A549 (cell line): ENCODE measurements around the gene AGAP3. TPM values are rescaled to one million over a fixed set of nuclear protein-coding genes. Genes with fewer than 3 reads are reported as not detected.

ENCODE experiments used
- ATAC-seq, 2 experiments: fragments of 200-7000 bp in 1 of 2; fragments of >200 bp in 1 of 2; cut with Nextera tagmentation in 1 of 2; cut with Tn5 transposase in 1 of 2; 3 replicates each; pipeline versions ENCODE4 v1.8.0 to v1.9.1; 2018 to 2020; ENCODE audit warnings: mild to moderate bottlenecking in 1 of 2, moderate library complexity in 1 of 2
- CTCF ChIA-PET: fragments of 300-600 bp; sonication (Branson Sonifier 250); formaldehyde crosslinking; extraction: SDS; loops from one replicate; lab custom pipeline; 2021; ENCODE audit warnings: antibody characterized with exemption, inconsistent platforms; lab: Yijun Ruan, JAX
- POLR2A ChIA-PET: fragments of 350-600 bp; formaldehyde crosslinking; extraction: SDS; loops from one replicate; lab custom pipeline; 2021; ENCODE audit warnings: antibody characterized with exemption, inconsistent platforms; lab: Yijun Ruan, JAX
- DNase-seq, 2 experiments: peaks; one replicate each; pipeline versions ENCODE4 v3.0.0 to v3.0.0-alpha.2; 2011 to 2016; ENCODE audit warnings: low read depth in 1 of 2, low spot score in 1 of 2
- FAIRE-seq: peaks from 2 replicates; lab custom pipeline; 2011; peaks lifted over from hg19 to GRCh38; lab: Jason Lieb, UNC
- H3K27ac ChIP-seq, 2 experiments: fragments of >200 bp; sonication (Bioruptor Twin); formaldehyde crosslinking; 3 replicates each; pipeline ENCODE4 v1.5.1; 2016 to 2017
- H3K4me1 ChIP-seq: fragments of >200 bp; sonication (Bioruptor Twin); formaldehyde crosslinking; 3 replicates; pipeline ENCODE4 v1.6.1; 2016
- H3K4me2 ChIP-seq: fragments of >200 bp; sonication (Bioruptor Twin); formaldehyde crosslinking; 3 replicates; pipeline ENCODE4 v1.6.1; 2016
- H3K4me3 ChIP-seq: fragments of >200 bp; sonication (Bioruptor Twin); formaldehyde crosslinking; 3 replicates; pipeline ENCODE4 v1.5.1; 2016
- H3K9me3 ChIP-seq: fragments of >200 bp; sonication (Bioruptor Twin); formaldehyde crosslinking; 3 replicates; pipeline ENCODE4 v1.6.1; 2016
- ATOH8 ChIP-seq: fragments of 250-450 bp; sonication (Bioruptor Pico); IDR thresholded peaks from 2 replicates; pipeline ENCODE4 v1.5.0; 2020; ENCODE audit warnings: low read depth, mild to moderate bottlenecking, moderate library complexity
- CEBPB ChIP-seq, 2 experiments: fragments of >200 bp in 1 of 2; sonication (Bioruptor Twin) in 1 of 2; formaldehyde crosslinking in 1 of 2; IDR thresholded peaks; 2 replicates each; pipeline ENCODE4 v1.6.1; 2012 to 2016
- EP300 ChIP-seq, 2 experiments: fragments of >200 bp; sonication (Bioruptor Twin); formaldehyde crosslinking; IDR thresholded peaks; 2 replicates in 1 of 2; 3 replicates in 1 of 2; pipeline ENCODE4 v1.6.1; 2016 to 2017
- FOXS1 ChIP-seq: fragments of 250-450 bp; sonication (Bioruptor Pico); IDR thresholded peaks from 2 replicates; pipeline ENCODE4 v1.5.0; 2020; ENCODE audit warnings: mild to moderate bottlenecking, moderate library complexity
- GATA3 ChIP-seq: IDR thresholded peaks from 2 replicates; pipeline ENCODE4 v1.6.1; 2012; ENCODE audit warnings: borderline replicate concordance
- HMGXB4 ChIP-seq: fragments of 250-450 bp; sonication (Bioruptor Pico); IDR thresholded peaks from 2 replicates; pipeline ENCODE4 v1.5.0; 2021; ENCODE audit warnings: mild to moderate bottlenecking, moderate library complexity, borderline replicate concordance
- JUN ChIP-seq, 2 experiments: fragments of >200 bp; sonication (Bioruptor Twin); formaldehyde crosslinking; IDR thresholded peaks; 2 replicates in 1 of 2; 3 replicates in 1 of 2; pipeline ENCODE4 v1.6.1; 2016 to 2017
- KDM1A ChIP-seq: fragments of 200-600 bp; sonication (generic); IDR thresholded peaks from 2 replicates; pipeline ENCODE4 v1.6.1; 2016; ENCODE audit warnings: low read depth, mild to moderate bottlenecking
- KDM5A ChIP-seq: fragments of 200-600 bp; sonication (generic); IDR thresholded peaks from 2 replicates; pipeline ENCODE4 v1.6.1; 2016; ENCODE audit warnings: antibody characterized with exemption, mild to moderate bottlenecking
- MAFK ChIP-seq: fragments of 450-650 bp; IDR thresholded peaks from 2 replicates; pipeline ENCODE4 v1.6.1; 2014; ENCODE audit not compliant: partially characterized antibody
- NR3C1 ChIP-seq: fragments of >200 bp; sonication (Bioruptor Twin); formaldehyde crosslinking; IDR thresholded peaks from 3 replicates; pipeline ENCODE4 v1.6.1; 2017
- PBX3 ChIP-seq: IDR thresholded peaks from 2 replicates; pipeline ENCODE4 v1.6.1; 2012
- PHF8 ChIP-seq: fragments of 200-600 bp; sonication (generic); IDR thresholded peaks from 2 replicates; pipeline ENCODE4 v1.6.1; 2016; ENCODE audit warnings: low read depth, mild to moderate bottlenecking, antibody characterized with exemption, moderate library complexity, borderline replicate concordance
- RAD21 ChIP-seq, 2 experiments: fragments of >200 bp in 1 of 2; sonication (Bioruptor Twin) in 1 of 2; formaldehyde crosslinking in 1 of 2; IDR thresholded peaks in 1 of 2; conservative IDR thresholded peaks in 1 of 2; 2 replicates in 1 of 2; 3 replicates in 1 of 2; pipeline ENCODE4 v1.6.1; 2012 to 2018; ENCODE audit warnings: inconsistent platforms in 1 of 2
- RARB ChIP-seq: fragments of 250-450 bp; sonication (Bioruptor Pico); IDR thresholded peaks from 2 replicates; pipeline ENCODE4 v1.8.0; 2021; ENCODE audit warnings: mild to moderate bottlenecking, moderate library complexity
- RCOR1 ChIP-seq: fragments of 150-350 bp; IDR thresholded peaks from 2 replicates; pipeline ENCODE4 v1.6.1; 2014; ENCODE audit warnings: antibody characterized with exemption, low read length, low read depth
- RNF2 ChIP-seq: fragments of 200-600 bp; sonication (generic); IDR thresholded peaks from 2 replicates; pipeline ENCODE4 v1.6.1; 2016; ENCODE audit warnings: low read depth, mild to moderate bottlenecking, antibody characterized with exemption, moderate library complexity, borderline replicate concordance
- SMC3 ChIP-seq: fragments of >200 bp; sonication (Bioruptor Twin); formaldehyde crosslinking; IDR thresholded peaks from 3 replicates; pipeline ENCODE4 v1.6.1; 2018; ENCODE audit warnings: inconsistent platforms
- TP53 ChIP-seq: fragments of 250-450 bp; sonication (Bioruptor Pico); IDR thresholded peaks from 2 replicates; pipeline ENCODE4 v1.5.0; 2021; ENCODE audit warnings: mild to moderate bottlenecking, moderate library complexity
- ZC3H11A ChIP-seq: fragments of 450-650 bp; IDR thresholded peaks from 2 replicates; pipeline ENCODE4 v1.6.1; 2014; ENCODE audit warnings: antibody characterized with exemption, mild to moderate bottlenecking
- ZFP36 ChIP-seq: fragments of 450-650 bp; IDR thresholded peaks from 2 replicates; pipeline ENCODE4 v1.6.1; 2014; ENCODE audit warnings: borderline replicate concordance; ENCODE audit not compliant: partially characterized antibody
- ZSCAN20 ChIP-seq: fragments of 250-450 bp; sonication (Bioruptor Pico); IDR thresholded peaks from 2 replicates; pipeline ENCODE4 v1.8.0; 2022; ENCODE audit warnings: mild to moderate bottlenecking, moderate library complexity
- WGBS: methylation state at CpG from one replicate; pipeline ENCODE4 v1.1.6; 2017; ENCODE audit errors: missing lambda C conversion rate; 5-methylcytosine and 5-hydroxymethylcytosine counted together
- polyA plus RNA-seq, 4 experiments: library from polyadenylated mRNA; depleted of rRNA in 3 of 4; stranded (reverse); fragments of >200 nt; fragmentation: RNase III in 1 of 4; extraction: RNeasy Plus Mini Kit Qiagen cat#74134 plus additional on column Dnase treatment in 1 of 4; gene quantifications; 2 replicates in 3 of 4; 3 replicates in 1 of 4; pipeline ENCODE4 v1.2.3, GENCODE V29; 2011 to 2017
- TF ChIP-seq, protein P1 (sequence below): IDR thresholded peaks from 2 replicates; pipeline ENCODE4 v1.6.1; 2012
- TF ChIP-seq, protein P2 (sequence below): fragments of 150-350 bp; IDR thresholded peaks from 2 replicates; pipeline ENCODE4 v1.6.1; 2014; ENCODE audit warnings: low read depth, mild to moderate bottlenecking, low read length
- TF ChIP-seq, protein P3 (sequence below): fragments of >200 bp; sonication (Bioruptor Twin); formaldehyde crosslinking; IDR thresholded peaks from 3 replicates; pipeline ENCODE4 v1.5.1; 2016

AGAP3 gene
- polyA plus RNA-seq, 2 of the 4 experiments (the other 2 are of a cell fraction), result 33.8 to 45.9 TPM

DNA sequence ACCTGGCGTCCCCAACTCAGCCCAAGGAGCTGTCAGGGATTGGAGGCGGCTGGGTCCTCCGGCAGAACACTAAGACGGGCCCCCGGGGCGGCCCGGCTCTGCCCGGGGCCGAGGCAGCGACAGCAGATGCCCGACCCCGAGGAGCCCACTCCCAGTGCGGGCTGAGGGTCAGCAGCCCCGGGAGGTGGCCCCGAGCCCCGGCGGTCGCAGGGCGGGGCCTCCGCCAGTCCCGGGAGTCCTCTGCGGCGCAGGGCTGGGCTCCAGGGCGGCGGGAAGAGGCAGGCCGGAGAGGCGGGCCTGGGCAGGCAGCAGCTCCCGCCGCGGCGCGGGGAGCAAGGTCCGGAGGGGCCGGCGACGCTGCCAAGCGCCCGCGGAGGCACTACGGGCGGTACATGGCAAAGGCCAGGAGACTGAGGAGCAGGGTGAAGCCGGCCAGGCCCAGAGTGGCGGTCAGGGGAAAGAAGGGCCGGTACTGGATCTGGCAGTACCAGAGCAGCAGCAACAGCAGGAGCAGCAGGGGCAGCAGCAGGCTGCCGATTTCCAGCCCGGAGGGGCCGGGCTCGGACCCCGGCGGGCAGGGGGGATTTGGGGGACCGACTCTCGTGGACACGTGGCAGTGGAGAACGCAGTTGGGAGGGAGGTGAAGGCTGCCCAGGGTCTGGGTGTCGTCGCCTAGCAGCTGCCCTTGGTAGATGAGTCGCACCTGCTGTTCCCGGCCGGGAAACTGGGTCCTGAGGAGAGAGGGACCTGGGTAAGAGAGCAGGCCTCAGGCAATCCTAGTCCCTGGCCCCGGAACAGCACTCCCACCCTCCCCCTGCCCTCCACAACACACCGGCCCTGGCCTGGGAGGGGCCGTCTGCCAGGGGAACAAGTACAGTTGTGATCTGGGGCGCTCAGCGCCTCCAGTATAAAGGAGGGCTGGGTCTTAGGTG, 4.8 kb upstream of the AGAP3 start:
- DNase-seq (peak in 1 of 2 experiments; percentile 46), FAIRE-seq (no peak)
- Histone ChIP-seq H3K4me2 (peak overlapping the region; percentile 95), H3K4me1 (peaks cover 53% of the 10 kb centered on the region), H3K27ac (peak overlapping the region; percentile 98), H3K9me3 (no peaks in the 10 kb centered on the region)
- WGBS, result 19% methylated on average over 22 of the region's 64 CpGs
- POLR2A ChIA-PET, result interaction anchor here (0.6 to 1.4 kb wide), 7 partner anchors 14 to 42 kb away, joined by 3 to 14 read pairs (median 4); partner anchors contain the start of gene CDK5
- TF ChIP-seq RARB (no peak), SMC3 (no peak), ZFP36 (no peak), EP300 (IDR thresholded peaks at IDR 0.05) (no peak), TP53 (no peak), KDM5A (no peak), ZC3H11A (no peak), CEBPB (IDR thresholded peaks at IDR 0.05) (no peak), PHF8 (no peak), RNF2 (peak; percentile 93), RAD21 (conservative IDR thresholded peaks at IDR 0.05 in 1 of 2, IDR thresholded peaks at IDR 0.05 in 1 of 2) (no peak), PBX3 (0 out of 2 replicates have a peak, but pooled peaks have one; percentile 1)
- TF ChIP-seq, protein P1, sequence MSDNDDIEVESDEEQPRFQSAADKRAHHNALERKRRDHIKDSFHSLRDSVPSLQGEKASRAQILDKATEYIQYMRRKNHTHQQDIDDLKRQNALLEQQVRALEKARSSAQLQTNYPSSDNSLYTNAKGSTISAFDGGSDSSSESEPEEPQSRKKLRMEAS, result no peak; the same call in 1 of the 2 replicates
- TF ChIP-seq, all 56 proteins: peak for 2
- ATAC-seq, result peak; percentile 7 to 13; a peak in 5 of 6 replicates
- H3K4me3 ChIP-seq, result peak overlapping the region; percentile 93
- CTCF ChIA-PET, result interaction anchor here (1.1 to 27.1 kb wide), 4 partner anchors 13 to 46 kb away, joined by 3 to 412 read pairs (median 14); no protein-coding TSS in a partner anchor

DNA sequence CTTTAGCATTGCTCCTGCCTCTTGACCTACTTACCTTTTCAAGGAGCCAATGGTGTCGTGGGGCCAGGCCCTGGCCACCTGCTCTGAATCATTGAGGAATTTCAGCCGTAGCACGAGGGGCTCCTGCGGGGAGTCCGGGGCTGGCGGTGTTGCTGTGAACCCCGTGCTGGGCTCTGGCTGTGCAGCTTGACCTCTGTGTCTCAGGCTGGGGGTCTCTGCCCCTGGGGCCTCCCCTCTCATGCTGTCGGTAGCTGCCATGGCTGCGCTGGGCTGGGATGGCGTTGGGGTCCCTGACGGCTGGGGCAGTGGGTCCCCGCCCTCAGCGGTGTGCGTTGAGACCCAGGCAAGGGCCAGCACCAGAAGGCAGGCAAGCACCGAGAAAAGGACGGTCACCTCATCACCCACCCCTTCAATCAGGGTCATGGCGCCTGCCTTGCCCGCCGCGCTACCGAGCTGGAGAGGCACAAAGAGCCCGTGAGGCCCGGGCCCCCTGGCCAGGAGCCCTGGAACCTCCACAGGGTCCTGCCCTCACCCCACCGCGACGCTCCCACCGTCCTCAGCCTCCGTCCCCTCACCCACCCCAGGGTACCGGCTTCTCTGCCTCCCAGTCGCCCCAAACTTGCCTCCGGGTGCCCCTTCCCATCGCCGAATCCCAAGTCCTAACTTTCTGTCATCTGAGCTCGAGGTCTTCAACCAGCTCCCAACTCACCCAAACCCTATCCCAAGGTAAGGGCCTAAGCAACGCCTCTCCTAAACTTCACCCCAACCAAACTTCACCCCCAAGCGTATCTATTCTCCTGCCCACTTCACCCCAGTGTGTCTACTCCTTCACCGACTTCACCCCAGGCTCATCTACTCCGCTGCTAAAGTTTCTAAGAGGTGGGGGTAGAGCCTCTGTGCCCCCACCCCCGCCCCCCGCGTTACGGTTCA, 3.9 kb upstream of the AGAP3 start:
- no peak for DNase-seq
- ChIA-PET CTCF (interaction anchor here (0.8 to 27.1 kb wide), 4 partner anchors 14 to 42 kb away, joined by 3 to 412 read pairs (median 12); no protein-coding TSS in a partner anchor), POLR2A (interaction anchor here (0.9 kb wide), 1 partner anchor 20 kb away, joined by 4 read pairs; no protein-coding TSS in a partner anchor)
- peak overlapping the region; percentile 98 for H3K27ac ChIP-seq
- no peak for FAIRE-seq
- H3K4me3 ChIP-seq, result peak overlapping the region; percentile 93
- whole genome bisulfite sequencing, result 67% methylated on average over 29 of the region's 42 CpGs
- no peaks in the 10 kb centered on the region for H3K9me3 ChIP-seq
- peaks cover 47% of the 10 kb centered on the region for H3K4me1 ChIP-seq
- peak overlapping the region; percentile 95 for H3K4me2 ChIP-seq
- no peak for ATAC-seq
- no peak for TF ChIP-seq TP53
- no peak for TF ChIP-seq ATOH8
- no peak for TF ChIP-seq NR3C1
- TF ChIP-seq, protein P2, sequence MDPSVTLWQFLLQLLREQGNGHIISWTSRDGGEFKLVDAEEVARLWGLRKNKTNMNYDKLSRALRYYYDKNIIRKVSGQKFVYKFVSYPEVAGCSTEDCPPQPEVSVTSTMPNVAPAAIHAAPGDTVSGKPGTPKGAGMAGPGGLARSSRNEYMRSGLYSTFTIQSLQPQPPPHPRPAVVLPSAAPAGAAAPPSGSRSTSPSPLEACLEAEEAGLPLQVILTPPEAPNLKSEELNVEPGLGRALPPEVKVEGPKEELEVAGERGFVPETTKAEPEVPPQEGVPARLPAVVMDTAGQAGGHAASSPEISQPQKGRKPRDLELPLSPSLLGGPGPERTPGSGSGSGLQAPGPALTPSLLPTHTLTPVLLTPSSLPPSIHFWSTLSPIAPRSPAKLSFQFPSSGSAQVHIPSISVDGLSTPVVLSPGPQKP, result no peak
- no peak for TF ChIP-seq MAFK
- no peak for TF ChIP-seq RAD21 (conservative IDR thresholded peaks at IDR 0.05 in 1 of 2, IDR thresholded peaks at IDR 0.05 in 1 of 2)
- TF ChIP-seq, protein P3, sequence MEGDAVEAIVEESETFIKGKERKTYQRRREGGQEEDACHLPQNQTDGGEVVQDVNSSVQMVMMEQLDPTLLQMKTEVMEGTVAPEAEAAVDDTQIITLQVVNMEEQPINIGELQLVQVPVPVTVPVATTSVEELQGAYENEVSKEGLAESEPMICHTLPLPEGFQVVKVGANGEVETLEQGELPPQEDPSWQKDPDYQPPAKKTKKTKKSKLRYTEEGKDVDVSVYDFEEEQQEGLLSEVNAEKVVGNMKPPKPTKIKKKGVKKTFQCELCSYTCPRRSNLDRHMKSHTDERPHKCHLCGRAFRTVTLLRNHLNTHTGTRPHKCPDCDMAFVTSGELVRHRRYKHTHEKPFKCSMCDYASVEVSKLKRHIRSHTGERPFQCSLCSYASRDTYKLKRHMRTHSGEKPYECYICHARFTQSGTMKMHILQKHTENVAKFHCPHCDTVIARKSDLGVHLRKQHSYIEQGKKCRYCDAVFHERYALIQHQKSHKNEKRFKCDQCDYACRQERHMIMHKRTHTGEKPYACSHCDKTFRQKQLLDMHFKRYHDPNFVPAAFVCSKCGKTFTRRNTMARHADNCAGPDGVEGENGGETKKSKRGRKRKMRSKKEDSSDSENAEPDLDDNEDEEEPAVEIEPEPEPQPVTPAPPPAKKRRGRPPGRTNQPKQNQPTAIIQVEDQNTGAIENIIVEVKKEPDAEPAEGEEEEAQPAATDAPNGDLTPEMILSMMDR, result no peak
- no peak for TF ChIP-seq JUN (IDR thresholded peaks at IDR 0.05)
- TF ChIP-seq, protein P1, result no peak
- no peak for TF ChIP-seq PHF8
- no peak for TF ChIP-seq RCOR1
- TF ChIP-seq RNF2, result no peak
- no peak for TF ChIP-seq HMGXB4 (CRISPR knock-in tag)
- no peak for TF ChIP-seq FOXS1 (CRISPR knock-in tag)
- TF ChIP-seq KDM1A, result no peak
- TF ChIP-seq ZSCAN20 (CRISPR knock-in tag), result no peak
- TF ChIP-seq GATA3, result no peak
